Measurements from ENCODE around the gene LMO1.

DNA sequence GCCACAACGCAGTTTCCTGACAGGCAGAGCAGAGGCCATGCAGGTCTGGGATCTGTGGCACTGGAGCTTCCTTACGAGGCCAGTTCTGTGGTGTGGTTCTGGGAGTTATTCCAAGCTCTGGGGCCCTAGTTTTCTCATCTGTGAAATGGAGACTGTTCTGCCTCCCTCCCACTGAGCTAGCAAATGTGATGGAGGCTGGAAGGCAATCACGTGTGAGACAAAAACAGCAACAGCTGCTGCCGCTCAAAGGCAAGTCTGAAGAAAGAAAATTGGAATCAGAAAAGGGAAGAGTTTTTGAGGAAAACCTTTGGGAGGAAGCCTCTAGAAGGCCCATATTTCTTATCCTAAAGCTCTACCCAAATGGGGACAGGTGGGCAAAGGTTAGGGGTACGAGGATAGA, 86.5 kb downstream of the LMO1 start:
- no peak for TF ChIP-seq CTCF (conservative IDR thresholded peaks at IDR 0.05 in 1 of 2, IDR thresholded peaks at IDR 0.05 in 1 of 2; ENCODE audit: extremely low read depth in 1 of 2, insufficient read depth in 1 of 2, low read depth in 1 of 2, low read length in 2 of 2)
- TF ChIP-seq EZH2 (IDR thresholded peaks at IDR 0.05; ENCODE audit: borderline replicate concordance, low read length), result no peak

All from mammary epithelial cell (primary cell).